NCI-H446 treated with DMSO at 0.1 percent for 48 hours (cell line): ENCODE results near the gene ZNF208.
"Not testable (repeated sequence)": the region's sequence is repeated elsewhere in the genome, so short reads cannot be mapped to it uniquely, and the experiment has no call there.

Experiments used
- DNase-seq: peaks from one replicate; lab custom pipeline; 2025; lab: John Stamatoyannopoulos, UW

Gene ZNF208

DNA sequence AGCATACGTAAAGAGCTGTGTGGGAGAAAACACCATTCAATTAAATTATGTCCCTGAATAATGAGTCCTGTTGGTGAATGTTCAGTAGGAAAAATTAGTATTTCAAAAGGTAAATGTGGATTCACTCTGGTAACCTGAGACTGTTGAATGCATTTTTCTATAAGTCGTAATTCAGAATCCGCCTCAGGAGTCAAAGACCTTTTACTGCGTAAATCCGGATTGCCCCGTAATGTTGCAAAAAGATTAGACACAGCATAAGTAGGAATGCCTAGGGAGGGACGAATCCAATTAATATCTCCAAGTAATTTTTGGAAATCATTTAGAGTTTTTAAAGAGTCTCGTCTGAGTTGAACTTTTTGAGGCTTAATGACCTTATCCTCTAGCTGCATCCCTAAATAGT lies 126.0 kb downstream of the ZNF208 start:
- DNase-seq = not testable (repeated sequence)

DNA sequence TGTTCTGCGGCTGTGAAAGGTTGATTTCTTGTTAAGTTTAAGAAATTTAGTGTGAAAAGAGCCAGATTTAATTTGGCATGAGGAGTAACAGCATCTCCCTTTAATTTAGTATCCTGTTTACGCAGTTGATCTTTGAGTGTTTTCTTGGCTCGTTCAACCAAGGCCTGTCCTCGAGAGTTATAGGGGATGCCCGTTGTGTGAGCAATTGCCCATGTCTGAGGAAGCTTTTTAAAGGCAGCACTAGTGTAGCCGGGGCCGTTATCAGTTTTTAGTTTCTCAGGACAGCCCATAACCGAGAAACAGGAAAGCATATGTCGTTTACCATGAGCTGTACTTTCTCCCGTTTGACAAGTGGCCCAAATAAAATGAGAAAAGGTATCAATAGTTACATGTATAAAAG lies 127.2 kb downstream of the ZNF208 start:
- DNase-seq = no peak
